ENCODE measurements around the gene ADARB2. TPM values are rescaled to one million over a fixed set of nuclear protein-coding genes. Genes with fewer than 3 reads are reported as not detected.

Gene ADARB2
- total RNA-seq, 8 experiments from 2014 or later = 0.13 to 2.6 (median 1.5) TPM

DNA sequence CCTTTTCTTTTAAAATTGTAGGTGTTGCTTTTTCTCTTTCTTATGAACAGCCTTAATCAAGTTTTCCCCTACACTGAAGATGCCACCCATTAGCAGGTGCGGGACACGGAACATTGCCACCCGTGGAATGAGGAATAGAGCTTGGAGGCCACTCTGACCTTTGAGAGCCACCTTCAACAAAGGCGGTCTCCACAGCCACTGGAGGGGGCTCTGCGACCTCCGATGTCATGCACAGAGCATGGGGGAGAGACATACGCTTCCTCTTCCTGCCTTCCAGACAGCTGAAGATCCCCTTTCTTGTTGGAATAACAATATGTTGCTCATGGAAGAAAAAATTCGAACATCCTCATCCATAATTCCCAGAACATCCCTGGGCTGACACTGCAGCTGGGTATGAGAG, 39.1 kb downstream of the ADARB2 start:
- in situ Hi-C loops (cut with MboI; ENCODE audit: low pct_unique_long_range_greater_than_20kb in 2 of 9, low sequenced_read_pairs in 9 of 9, unreplicated experiment in 9 of 9) = no loop called here
- no peak for ATAC-seq (replicated peaks in 6 of 8)
- WGBS, 10 experiments = 14 to 91% (median 87%) methylated on average over 3 to 8 of the region's 8 CpGs; no CpG with 5 or more reads in 3 of the 10 experiments
- no peak overlapping the region for H3K27ac ChIP-seq
- H3K4me3 ChIP-seq = no peak overlapping the region
- no peaks in the 10 kb centered on the region for H3K4me1 ChIP-seq (replicated peaks in 1 of 2)

DNA sequence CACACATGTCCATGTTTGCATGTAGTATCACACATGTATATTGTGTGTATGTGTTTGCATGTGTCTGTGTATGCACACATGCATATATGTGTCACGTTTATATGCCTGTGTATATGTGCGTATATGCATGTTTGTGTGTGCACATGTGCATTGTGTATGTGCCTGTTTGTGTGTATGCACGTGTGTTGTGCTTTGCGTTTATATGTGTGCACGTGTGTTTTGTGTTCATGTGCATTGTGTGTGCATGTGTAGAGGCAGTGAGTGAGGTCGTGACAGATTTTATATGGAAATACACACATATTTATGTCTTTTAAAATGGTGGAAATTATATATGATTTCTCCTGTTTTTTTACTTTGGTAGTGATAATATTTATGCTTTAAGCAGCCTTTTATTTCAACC, 41.2 kb downstream of the ADARB2 start:
- Histone ChIP-seq H3K4me1 (replicated peaks in 1 of 2) (peaks cover 0 to 3% of the 10 kb centered on the region in 2 donors), H3K4me3 (no peak overlapping the region), H3K27ac (no peak overlapping the region)
- WGBS, 10 experiments = 0 to 96% (median 58%) methylated on average over 1 to 6 of the region's 6 CpGs; no CpG with 5 or more reads in 2 of the 10 experiments
- no peak for ATAC-seq (replicated peaks in 6 of 8)
- in situ Hi-C loops (cut with MboI; ENCODE audit: low pct_unique_long_range_greater_than_20kb in 2 of 9, low sequenced_read_pairs in 9 of 9, unreplicated experiment in 9 of 9) = no loop called here

DNA sequence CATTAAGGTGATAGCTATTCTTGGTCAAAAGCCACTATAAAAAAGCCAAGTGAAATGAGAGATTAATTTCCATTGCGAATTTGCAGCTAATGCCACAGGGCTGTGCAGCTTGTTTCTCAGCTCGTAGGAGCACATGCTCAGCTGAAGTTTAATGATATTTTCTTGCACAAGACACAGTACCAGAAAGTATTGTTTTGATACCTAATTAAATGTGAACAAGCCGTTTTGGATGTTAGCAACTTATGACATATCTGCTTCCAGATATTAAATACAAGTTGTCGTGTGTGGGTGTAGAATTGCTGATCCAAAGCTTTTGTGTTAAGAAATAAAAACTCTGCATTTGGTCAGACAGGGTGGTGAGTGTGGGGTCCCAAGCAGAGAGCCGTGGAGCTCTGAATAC, 47.2 kb downstream of the ADARB2 start:
- 0 to 94% (median 82%) methylated on average over 2 to 5 of the region's 5 CpGs for WGBS, 10 experiments
- Histone ChIP-seq H3K4me1 (replicated peaks in 1 of 2) (peaks cover 9 to 30% of the 10 kb centered on the region in 2 donors), H3K4me3 (no peak overlapping the region), H3K27ac (no peak overlapping the region)
- in situ Hi-C loops (cut with MboI; ENCODE audit: low pct_unique_long_range_greater_than_20kb in 2 of 9, low sequenced_read_pairs in 9 of 9, unreplicated experiment in 9 of 9) = no loop called here
- no peak for ATAC-seq (replicated peaks in 6 of 8)

DNA sequence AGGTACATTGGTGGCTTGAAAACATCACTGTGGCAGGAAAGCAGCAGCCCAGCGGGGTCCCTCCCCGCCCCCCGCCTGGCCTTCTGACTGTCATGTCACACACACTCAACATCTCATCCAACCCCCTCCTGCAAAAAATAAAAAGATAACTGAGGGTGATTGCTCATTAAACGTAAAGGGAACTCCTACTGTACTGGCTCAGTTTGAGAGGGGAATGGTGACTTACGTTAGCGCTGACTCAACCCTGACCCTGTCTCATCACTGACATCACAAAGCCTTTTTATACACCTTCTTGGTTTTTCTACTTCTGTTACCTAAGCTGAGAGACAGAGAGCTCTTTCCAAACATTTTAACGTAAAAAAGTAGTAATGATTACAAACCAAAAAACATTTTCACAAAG, 48.8 kb downstream of the ADARB2 start:
- WGBS, 10 experiments = 4 to 100% (median 67%) methylated on average over 2 to 4 of the region's 7 CpGs; no CpG with 5 or more reads in 2 of the 10 experiments

DNA sequence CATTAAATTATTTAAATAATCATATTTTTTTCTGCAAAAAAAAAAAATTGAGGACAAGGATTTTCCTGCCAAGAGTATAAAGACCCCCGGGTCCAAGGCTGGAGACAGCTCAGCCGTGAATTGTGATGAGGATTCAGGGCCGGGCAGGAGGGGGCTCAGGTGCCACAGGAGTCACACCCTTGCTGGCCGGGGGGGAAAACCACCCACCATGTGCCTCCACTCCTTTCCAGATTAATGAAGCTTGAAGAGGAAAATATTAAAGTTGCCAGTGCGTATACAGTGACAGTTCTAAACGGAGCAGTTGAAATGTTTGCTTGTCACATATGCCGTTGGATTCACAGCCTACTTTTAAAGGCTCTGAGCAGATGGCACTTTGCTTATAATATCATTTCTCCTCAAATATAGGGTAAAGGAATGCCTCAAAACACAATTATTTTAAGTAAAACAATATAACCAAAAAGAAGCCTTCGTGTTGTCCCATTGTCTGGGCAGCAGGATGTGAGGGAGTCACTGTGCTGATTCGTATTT, 49.6 kb downstream of the ADARB2 start:
- peaks cover 9 to 32% of the 10 kb centered on the region in 2 donors for H3K4me1 ChIP-seq (replicated peaks in 1 of 2)
- ATAC-seq (replicated peaks in 6 of 8) = no peak
- H3K4me3 ChIP-seq = no peak overlapping the region
- no peak overlapping the region for H3K27ac ChIP-seq
- WGBS, 10 experiments = 20 to 96% (median 64%) methylated on average over 1 to 9 of the region's 9 CpGs; no CpG with 5 or more reads in 3 of the 10 experiments
- in situ Hi-C loops (cut with MboI; ENCODE audit: low pct_unique_long_range_greater_than_20kb in 2 of 9, low sequenced_read_pairs in 9 of 9, unreplicated experiment in 9 of 9) = no loop called here

More for the DNA sequence above, 48.8 kb downstream of the ADARB2 start:
- peaks cover 9 to 32% of the 10 kb centered on the region in 2 donors for H3K4me1 ChIP-seq (replicated peaks in 1 of 2)
- H3K27ac ChIP-seq = no peak overlapping the region
- ATAC-seq (replicated peaks in 6 of 8) = peak in 1 of 8 experiments; percentile 28
- H3K4me3 ChIP-seq = no peak overlapping the region
- in situ Hi-C loops (cut with MboI; ENCODE audit: low pct_unique_long_range_greater_than_20kb in 2 of 9, low sequenced_read_pairs in 9 of 9, unreplicated experiment in 9 of 9) = no loop called here

GRCh38 chr10:1687190-1687589, 50.1 kb downstream of the ADARB2 start:
- Histone ChIP-seq H3K4me3 (no peak overlapping the region), H3K27ac (peak overlapping the region in 1 of 2 donors; percentile 12), H3K4me1 (replicated peaks in 1 of 2) (peaks cover 9 to 32% of the 10 kb centered on the region in 2 donors)
- peak in 3 of 8 experiments; percentile 33 to 50 (median 45) for ATAC-seq (replicated peaks in 6 of 8)
- WGBS, 10 experiments = 10 to 100% (median 72%) methylated on average over 1 to 5 of the region's 5 CpGs
- in situ Hi-C loops (cut with MboI; ENCODE audit: low pct_unique_long_range_greater_than_20kb in 2 of 9, low sequenced_read_pairs in 9 of 9, unreplicated experiment in 9 of 9) = no loop called here

- 0 to 65% (median 34%) methylated on average over 1 to 8 of the region's 9 CpGs; no CpG with 5 or more reads in 1 of the 10 experiments for WGBS, 10 experiments
- peak overlapping the region in 1 of 5 donors; percentile 11 for H3K4me3 ChIP-seq
Measured at GRCh38 chr10:1686491-1686749, 50.9 kb downstream of the ADARB2 start.

GRCh38 chr10:1685699-1686490, 51.4 kb downstream of the ADARB2 start:
- H3K27ac ChIP-seq = peak overlapping the region; percentile 2 to 68
- WGBS, 10 experiments = 0 to 59% (median 27%) methylated on average over 1 to 10 of the region's 15 CpGs; no CpG with 5 or more reads in 2 of the 10 experiments
- ATAC-seq (replicated peaks in 6 of 8) = peak in 5 of 8 experiments; percentile 54 to 86 (median 79)
- H3K4me3 ChIP-seq = peak overlapping the region in 1 of 5 donors; percentile 11
- H3K4me1 ChIP-seq (replicated peaks in 1 of 2) = peaks cover 9 to 29% of the 10 kb centered on the region in 2 donors
- in situ Hi-C loops (cut with MboI; ENCODE audit: low pct_unique_long_range_greater_than_20kb in 2 of 9, low sequenced_read_pairs in 9 of 9, unreplicated experiment in 9 of 9) = no loop called here

More at GRCh38 chr10:1686491-1686749, 50.9 kb downstream of the ADARB2 start:
- peaks cover 9 to 29% of the 10 kb centered on the region in 2 donors for H3K4me1 ChIP-seq (replicated peaks in 1 of 2)
- peak overlapping the region in 1 of 2 donors; percentile 68 for H3K27ac ChIP-seq
- in situ Hi-C loops (cut with MboI; ENCODE audit: low pct_unique_long_range_greater_than_20kb in 2 of 9, low sequenced_read_pairs in 9 of 9, unreplicated experiment in 9 of 9) = no loop called here
- peak in 5 of 8 experiments; percentile 83 to 89 (median 85) for ATAC-seq (replicated peaks in 6 of 8)

DNA sequence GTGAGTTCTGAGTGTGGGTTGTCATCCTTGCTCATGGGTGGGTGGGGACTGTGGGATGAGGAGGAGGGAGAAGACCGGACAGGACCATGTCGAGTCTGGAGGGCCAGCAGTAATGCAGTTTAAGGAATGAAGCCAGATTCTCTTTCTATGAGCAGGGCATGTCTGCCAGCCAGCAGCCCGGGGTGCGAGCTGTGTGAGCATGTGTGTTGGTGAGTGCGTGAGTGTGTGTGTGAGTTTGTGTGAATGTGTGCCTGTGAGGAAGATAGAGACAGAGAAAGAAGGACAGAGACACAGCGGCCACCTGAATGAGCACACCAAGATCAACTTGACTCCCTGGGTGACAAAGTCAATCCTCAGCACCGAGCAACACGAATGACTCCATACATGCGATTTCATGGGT, 52.3 kb downstream of the ADARB2 start:
- peaks cover 9 to 29% of the 10 kb centered on the region in 2 donors for H3K4me1 ChIP-seq (replicated peaks in 1 of 2)
- peak overlapping the region in 1 of 2 donors; percentile 68 for H3K27ac ChIP-seq
- no peak overlapping the region for H3K4me3 ChIP-seq
- 18 to 100% (median 97%) methylated on average over 1 to 5 of the region's 9 CpGs; no CpG with 5 or more reads in 3 of the 10 experiments for WGBS, 10 experiments
- in situ Hi-C loops (cut with MboI; ENCODE audit: low pct_unique_long_range_greater_than_20kb in 2 of 9, low sequenced_read_pairs in 9 of 9, unreplicated experiment in 9 of 9) = no loop called here
- no peak for ATAC-seq (replicated peaks in 6 of 8)

GRCh38 chr10:1683649-1684048, 53.7 kb downstream of the ADARB2 start:
- ATAC-seq (replicated peaks in 6 of 8) = no peak
- in situ Hi-C loops (cut with MboI; ENCODE audit: low pct_unique_long_range_greater_than_20kb in 2 of 9, low sequenced_read_pairs in 9 of 9, unreplicated experiment in 9 of 9) = no loop called here

GRCh38 chr10:1679821-1680650, 57.3 kb downstream of the ADARB2 start:
- H3K4me3 ChIP-seq = no peak overlapping the region
- in situ Hi-C loops (cut with MboI; ENCODE audit: low pct_unique_long_range_greater_than_20kb in 2 of 9, low sequenced_read_pairs in 9 of 9, unreplicated experiment in 9 of 9) = no loop called here
- H3K4me1 ChIP-seq (replicated peaks in 1 of 2) = peaks cover 0 to 1% of the 10 kb centered on the region in 2 donors
- 7 to 100% (median 71%) methylated on average over 1 to 5 of the region's 13 CpGs; no CpG with 5 or more reads in 2 of the 10 experiments for whole genome bisulfite sequencing, 10 experiments
- H3K27ac ChIP-seq = no peak overlapping the region
- ATAC-seq (replicated peaks in 6 of 8) = no peak

More at GRCh38 chr10:1683649-1684048, 53.7 kb downstream of the ADARB2 start:
- no peak overlapping the region for H3K27ac ChIP-seq
- WGBS, 10 experiments = 43 to 97% (median 79%) methylated on average over 3 to 11 of the region's 12 CpGs; no CpG with 5 or more reads in 1 of the 10 experiments
- H3K4me1 ChIP-seq (replicated peaks in 1 of 2) = peaks cover 9 to 29% of the 10 kb centered on the region in 2 donors
- H3K4me3 ChIP-seq = no peak overlapping the region

GRCh38 chr10:1678084-1678483, 59.2 kb downstream of the ADARB2 start:
- no peak for ATAC-seq (replicated peaks in 6 of 8)
- no peak overlapping the region for H3K27ac ChIP-seq
- 20 to 100% (median 55%) methylated on average over 1 to 9 of the region's 15 CpGs; no CpG with 5 or more reads in 4 of the 10 experiments for whole genome bisulfite sequencing, 10 experiments
- in situ Hi-C loops (cut with MboI; ENCODE audit: low pct_unique_long_range_greater_than_20kb in 2 of 9, low sequenced_read_pairs in 9 of 9, unreplicated experiment in 9 of 9) = no loop called here
- no peaks in the 10 kb centered on the region for H3K4me1 ChIP-seq (replicated peaks in 1 of 2)
- H3K4me3 ChIP-seq = no peak overlapping the region
